DOHH2 (cell line): ENCODE data around the gene ACTN1.

Source experiments
- CTCF ChIP-seq: fragments of 200-600 bp; sonication (generic); IDR thresholded peaks from one replicate; pipeline ENCODE4 v1.5.1; 2014; ENCODE audit warnings: antibody characterized with exemption, mild to moderate bottlenecking, low read depth, low read length; ENCODE audit not compliant: poor library complexity, severe bottlenecking
- EZH2phosphoT487 ChIP-seq: fragments of 200-600 bp; sonication (generic); IDR thresholded peaks from 2 replicates; pipeline ENCODE4 v1.6.1; 2017; ENCODE audit warnings: borderline replicate concordance, mild to moderate bottlenecking, antibody characterized with exemption, low read length, moderate library complexity, mixed read lengths

GRCh38 chr14:69004731-69005431 lies 25.8 kb upstream of the ACTN1 start:
- TF ChIP-seq CTCF = no peak
- no peak for TF ChIP-seq EZH2phosphoT487
